H1 (cell line): ENCODE data around the gene MGAT4B.

ENCODE experiments used
- BACH1 ChIP-seq: IDR thresholded peaks from 2 replicates; pipeline ENCODE4 v1.6.1; 2012; ENCODE audit warnings: low read length, improper control_type of control experiment
- EZH2 ChIP-seq: fragments of 200-600 bp; sonication (generic); IDR thresholded peaks from 2 replicates; pipeline ENCODE4 v1.7.1; 2012; ENCODE audit warnings: low read depth, mild to moderate bottlenecking, moderate library complexity, low read length, inconsistent platforms; ENCODE audit not compliant: severe bottlenecking
- POLR2A ChIP-seq, 2 experiments: IDR thresholded peaks; 1 replicate in 1 of 2; 2 replicates in 1 of 2; pipeline ENCODE4 v1.6.1; 2011; ENCODE audit warnings: low read depth in 2 of 2, low read length in 2 of 2, mild to moderate bottlenecking in 2 of 2; ENCODE audit errors: control extremely low read depth in 1 of 2
- POLR2AphosphoS5 ChIP-seq: IDR thresholded peaks from 2 replicates; pipeline ENCODE4 v1.6.1; 2011; ENCODE audit warnings: low read depth, low read length
- TF ChIP-seq, protein P1 (sequence below): IDR thresholded peaks from 2 replicates; pipeline ENCODE4 v1.6.1; 2012; ENCODE audit warnings: low read length, inconsistent platforms
- TF ChIP-seq, protein P2 (sequence below), 3 experiments: IDR thresholded peaks; 1 replicate in 2 of 3; 2 replicates in 1 of 3; pipeline versions ENCODE4 v1.5.1 to v1.6.1; 2011; ENCODE audit warnings: low read length in 3 of 3, mild to moderate bottlenecking in 3 of 3, inconsistent platforms in 2 of 3, low read depth in 1 of 3, moderate library complexity in 1 of 3; ENCODE audit not compliant: insufficient read depth in 1 of 3; ENCODE audit errors: control extremely low read depth in 1 of 3

DNA sequence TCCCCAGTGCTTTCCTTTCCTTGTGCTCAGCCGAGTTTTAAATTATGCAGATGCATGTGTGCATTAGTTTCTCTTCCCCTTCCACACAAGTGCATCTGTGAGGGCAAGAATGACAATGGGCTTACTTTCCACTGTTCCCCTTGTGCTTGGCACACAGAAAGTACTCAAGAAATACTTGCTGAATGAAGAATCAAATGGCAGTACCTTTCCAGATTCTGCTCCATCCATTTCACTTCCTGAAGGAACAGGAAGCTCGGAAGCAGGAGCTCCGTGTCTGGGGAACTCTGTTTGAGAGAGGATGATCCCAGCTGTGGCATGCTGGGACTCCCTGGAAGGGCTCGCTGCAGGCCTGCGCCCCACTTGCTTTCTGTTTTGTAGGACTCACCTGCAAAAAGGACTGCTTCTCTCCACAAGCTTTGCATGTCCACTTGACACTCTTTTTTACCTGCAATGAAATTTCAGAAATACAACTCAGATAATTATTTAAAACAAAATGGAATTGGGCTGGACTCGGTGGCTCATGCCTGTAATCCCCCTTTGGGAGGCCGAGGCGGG, 46.4 kb upstream of the MGAT4B start:
- TF ChIP-seq, protein P1, sequence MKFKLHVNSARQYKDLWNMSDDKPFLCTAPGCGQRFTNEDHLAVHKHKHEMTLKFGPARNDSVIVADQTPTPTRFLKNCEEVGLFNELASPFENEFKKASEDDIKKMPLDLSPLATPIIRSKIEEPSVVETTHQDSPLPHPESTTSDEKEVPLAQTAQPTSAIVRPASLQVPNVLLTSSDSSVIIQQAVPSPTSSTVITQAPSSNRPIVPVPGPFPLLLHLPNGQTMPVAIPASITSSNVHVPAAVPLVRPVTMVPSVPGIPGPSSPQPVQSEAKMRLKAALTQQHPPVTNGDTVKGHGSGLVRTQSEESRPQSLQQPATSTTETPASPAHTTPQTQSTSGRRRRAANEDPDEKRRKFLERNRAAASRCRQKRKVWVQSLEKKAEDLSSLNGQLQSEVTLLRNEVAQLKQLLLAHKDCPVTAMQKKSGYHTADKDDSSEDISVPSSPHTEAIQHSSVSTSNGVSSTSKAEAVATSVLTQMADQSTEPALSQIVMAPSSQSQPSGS = no peak
- TF ChIP-seq, protein P2, sequence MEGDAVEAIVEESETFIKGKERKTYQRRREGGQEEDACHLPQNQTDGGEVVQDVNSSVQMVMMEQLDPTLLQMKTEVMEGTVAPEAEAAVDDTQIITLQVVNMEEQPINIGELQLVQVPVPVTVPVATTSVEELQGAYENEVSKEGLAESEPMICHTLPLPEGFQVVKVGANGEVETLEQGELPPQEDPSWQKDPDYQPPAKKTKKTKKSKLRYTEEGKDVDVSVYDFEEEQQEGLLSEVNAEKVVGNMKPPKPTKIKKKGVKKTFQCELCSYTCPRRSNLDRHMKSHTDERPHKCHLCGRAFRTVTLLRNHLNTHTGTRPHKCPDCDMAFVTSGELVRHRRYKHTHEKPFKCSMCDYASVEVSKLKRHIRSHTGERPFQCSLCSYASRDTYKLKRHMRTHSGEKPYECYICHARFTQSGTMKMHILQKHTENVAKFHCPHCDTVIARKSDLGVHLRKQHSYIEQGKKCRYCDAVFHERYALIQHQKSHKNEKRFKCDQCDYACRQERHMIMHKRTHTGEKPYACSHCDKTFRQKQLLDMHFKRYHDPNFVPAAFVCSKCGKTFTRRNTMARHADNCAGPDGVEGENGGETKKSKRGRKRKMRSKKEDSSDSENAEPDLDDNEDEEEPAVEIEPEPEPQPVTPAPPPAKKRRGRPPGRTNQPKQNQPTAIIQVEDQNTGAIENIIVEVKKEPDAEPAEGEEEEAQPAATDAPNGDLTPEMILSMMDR (IDR thresholded peaks at IDR 0.05; ENCODE audit: control extremely low read depth in 1 of 3, insufficient read depth in 1 of 3, low read depth in 1 of 3, low read length in 3 of 3) = no peak
- TF ChIP-seq POLR2AphosphoS5 (no peak), POLR2A (IDR thresholded peaks at IDR 0.05; ENCODE audit: control extremely low read depth in 1 of 2, low read depth in 2 of 2, low read length in 2 of 2) (no peak), EZH2 (no peak), BACH1 (no peak)
